OCI-LY7 (cell line): ENCODE measurements around the gene WNK2.

Source experiments
- EZH2phosphoT487 ChIP-seq: fragments of 200-600 bp; sonication (generic); IDR thresholded peaks from 2 replicates; pipeline ENCODE4 v1.6.1; 2018; ENCODE audit warnings: low read depth, borderline replicate concordance, mild to moderate bottlenecking, mixed run types, antibody characterized with exemption, low read length, moderate library complexity, mixed read lengths
- TF ChIP-seq, protein P1 (sequence below): fragments of 200-600 bp; sonication (generic); conservative IDR thresholded peaks from 2 replicates; pipeline ENCODE4 v1.5.1; 2014; ENCODE audit warnings: mild to moderate bottlenecking, antibody characterized with exemption, low read length, moderate library complexity, mixed read lengths

DNA sequence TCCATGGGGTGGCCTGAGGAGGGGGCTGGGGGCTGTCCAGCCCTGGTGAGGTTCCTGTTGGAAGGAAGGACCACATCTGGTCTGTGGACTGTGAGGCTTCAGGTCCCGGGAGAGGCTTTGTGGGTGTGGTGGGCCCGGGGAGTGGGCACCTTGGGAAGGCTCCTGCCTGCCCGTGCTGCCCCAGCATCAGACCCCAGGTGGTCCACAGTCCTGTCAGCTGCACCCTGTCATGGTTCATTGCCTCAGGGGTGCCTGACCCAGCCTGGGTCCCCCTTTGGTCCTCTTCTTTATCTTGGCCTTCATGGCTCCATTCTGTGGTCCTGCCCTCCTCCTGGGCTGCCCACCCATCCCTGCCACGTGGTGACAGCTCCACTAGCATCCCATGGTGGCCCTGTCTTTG, 36.7 kb downstream of the WNK2 start:
- TF ChIP-seq, protein P1, sequence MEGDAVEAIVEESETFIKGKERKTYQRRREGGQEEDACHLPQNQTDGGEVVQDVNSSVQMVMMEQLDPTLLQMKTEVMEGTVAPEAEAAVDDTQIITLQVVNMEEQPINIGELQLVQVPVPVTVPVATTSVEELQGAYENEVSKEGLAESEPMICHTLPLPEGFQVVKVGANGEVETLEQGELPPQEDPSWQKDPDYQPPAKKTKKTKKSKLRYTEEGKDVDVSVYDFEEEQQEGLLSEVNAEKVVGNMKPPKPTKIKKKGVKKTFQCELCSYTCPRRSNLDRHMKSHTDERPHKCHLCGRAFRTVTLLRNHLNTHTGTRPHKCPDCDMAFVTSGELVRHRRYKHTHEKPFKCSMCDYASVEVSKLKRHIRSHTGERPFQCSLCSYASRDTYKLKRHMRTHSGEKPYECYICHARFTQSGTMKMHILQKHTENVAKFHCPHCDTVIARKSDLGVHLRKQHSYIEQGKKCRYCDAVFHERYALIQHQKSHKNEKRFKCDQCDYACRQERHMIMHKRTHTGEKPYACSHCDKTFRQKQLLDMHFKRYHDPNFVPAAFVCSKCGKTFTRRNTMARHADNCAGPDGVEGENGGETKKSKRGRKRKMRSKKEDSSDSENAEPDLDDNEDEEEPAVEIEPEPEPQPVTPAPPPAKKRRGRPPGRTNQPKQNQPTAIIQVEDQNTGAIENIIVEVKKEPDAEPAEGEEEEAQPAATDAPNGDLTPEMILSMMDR = no peak
- no peak for TF ChIP-seq EZH2phosphoT487
